Measurements from ENCODE around the gene TUG1. TPM values are rescaled to one million over a fixed set of nuclear protein-coding genes. Genes with fewer than 3 reads are reported as not detected.
A peak's percentile ranks its signal among the peaks of the same experiment; 100 is the strongest.

The TUG1 gene
- total and polyA plus RNA-seq, 2 of the 4 experiments (the other 2 are of a cell fraction), result 60.6 to 68.8 TPM

- Histone ChIP-seq H3K4me2 (ENCODE audit: low read depth, low read length) (no peak overlapping the region), H2BK20ac (ENCODE audit: low read depth, low read length) (no peak overlapping the region), H3K79me1 (ENCODE audit: low read depth in 1 of 2, low read length in 2 of 2) (no peaks in the 10 kb centered on the region; a peak in 1 of 4 replicates), H3K27ac (ENCODE audit: insufficient read depth, low read length) (no peak overlapping the region), H2BK15ac (ENCODE audit: low read depth, low read length) (no peak overlapping the region), H4K20me1 (ENCODE audit: insufficient read depth, low read length) (peaks cover 5% of the 10 kb centered on the region; the same call in 1 of the 2 replicates), H3K4ac (ENCODE audit: low read depth, low read length) (no peak overlapping the region), H3K23ac (ENCODE audit: low read depth, low read length) (no peak overlapping the region), H3K14ac (replicated peaks; ENCODE audit: low read depth, low read length) (no peak overlapping the region), H2BK120ac (ENCODE audit: low read depth, low read length) (no peak overlapping the region), H2AK5ac (ENCODE audit: low read depth, low read length) (no peak overlapping the region), H4K5ac (ENCODE audit: low read depth, low read length) (no peak overlapping the region), H3K9me1 (ENCODE audit: insufficient read depth, low read length) (no peaks in the 10 kb centered on the region; the same call in 1 of the 2 replicates), H4K8ac (ENCODE audit: low read depth in 2 of 2, low read length in 2 of 2) (no peak overlapping the region), H4K91ac (ENCODE audit: insufficient read depth, low read depth, low read length) (no peak overlapping the region), H3K27me3 (ENCODE audit: control insufficient read depth, insufficient read depth, low read length) (no peaks in the 10 kb centered on the region), H3K9me3 (ENCODE audit: control insufficient read depth, insufficient read depth, low read length) (no peaks in the 10 kb centered on the region), H3K56ac (ENCODE audit: extremely low read depth, insufficient read depth, low read length) (no peak overlapping the region), H3K18ac (ENCODE audit: low read depth, low read length) (no peak overlapping the region), H2AK9ac (replicated peaks; ENCODE audit: low read depth, low read length, poor library complexity) (peak overlapping the region; percentile 37), H2AFZ (replicated peaks; ENCODE audit: low read length, poor library complexity) (no peak overlapping the region), H3K9ac (ENCODE audit: low read depth, low read length) (no peak overlapping the region), H3K4me3 (ENCODE audit: insufficient read depth, low read depth, low read length) (no peak overlapping the region), H3K4me1 (ENCODE audit: control insufficient read depth, insufficient read depth, low read length) (no peaks in the 10 kb centered on the region; the same call in 1 of the 2 replicates), H2BK5ac (ENCODE audit: low read depth, low read length, poor library complexity, severe bottlenecking) (no peak overlapping the region), H3K36me3 (ENCODE audit: control insufficient read depth, insufficient read depth, low read length) (peaks cover 47% of the 10 kb centered on the region)
- in situ Hi-C loops (cut with MboI; ENCODE audit: low sequenced_read_pairs) (loop anchor here (10.0 kb wide), 1 partner anchor 291 kb away; the partner anchor contains the start of gene SLC35E4), dilution Hi-C loops (cut with HindIII; ENCODE audit: low sequenced_read_pairs, unreplicated experiment) (no loop called here), intact Hi-C loops (cut with micrococcal nuclease) (no loop called here)
- TF ChIP-seq MXI1 (IDR thresholded peaks at IDR 0.05; ENCODE audit: borderline replicate concordance, low read depth, low read length), result no peak
- TF ChIP-seq CTCF (conservative IDR thresholded peaks at IDR 0.05; ENCODE audit: low read depth, low read length), result no peak
- TF ChIP-seq ELK1 (IDR thresholded peaks at IDR 0.05; ENCODE audit: borderline replicate concordance, low read depth, low read length), result no peak
- no peak for TF ChIP-seq MAFK (IDR thresholded peaks at IDR 0.05; ENCODE audit: low read depth, low read length)
- no peak for TF ChIP-seq POLR2A (IDR thresholded peaks at IDR 0.05; ENCODE audit: low read depth, low read length)
- CTCF ChIA-PET, result no interaction called here
- WGBS, 2 experiments (ENCODE audit: extremely low coverage in 2 of 2, insufficient read length in 1 of 2), result no CpG with 5 or more reads among the region's 5 CpGs
- POLR2A ChIA-PET (ENCODE audit: unreplicated experiment), result no interaction called here
- ATAC-seq (ENCODE audit: low read depth) (no peak), DNase-seq (no peak)
- no TSS peak for BruUV-seq (replicated peaks)
Observed at GRCh38 chr22:30925667-30926066, 43.4 kb upstream of the TUG1 start.

Data from IMR-90 (cell line).